Naive thymus-derived CD4-positive, alpha-beta T cell (primary cell): Measurements from ENCODE around the gene UBA7. TPM values are rescaled to one million over a fixed set of nuclear protein-coding genes. Genes with fewer than 3 reads are reported as not detected.
"Not testable (repeated sequence)": the region's sequence is repeated elsewhere in the genome, so short reads cannot be mapped to it uniquely, and the experiment has no call there.

ENCODE experiments used
- ATAC-seq: fragments of 150-1000 bp; cut with Tn5 transposase; 2 replicates; pipeline ENCODE4 v1.10.0; 2021; ENCODE audit warnings: mild to moderate bottlenecking, moderate library complexity
- CTCF ChIA-PET: fragments of 350-600 bp; sonication (Branson Sonifier 250); formaldehyde crosslinking; loops from one replicate; lab custom pipeline; 2021; ENCODE audit warnings: antibody characterized with exemption; lab: Charles Lee
- POLR2A ChIA-PET: fragments of 350-600 bp; sonication (Branson Sonifier 250); formaldehyde crosslinking; loops from one replicate; lab custom pipeline; 2021; ENCODE audit warnings: antibody characterized with exemption, inconsistent platforms; lab: Charles Lee
- DNase-seq, 9 donors: peaks; one replicate each; pipeline versions ENCODE4 v3.0.0 to v3.0.0-alpha.2; 2020 to 2022; ENCODE audit warnings: mixed read lengths in 1 of 9
- H3K27ac ChIP-seq: one replicate; pipeline ENCODE4 v1.7.0; 2013; ENCODE audit warnings: mild to moderate bottlenecking, low read depth, low read length, moderate library complexity
- H3K27me3 ChIP-seq, 2 donors: one replicate each; pipeline ENCODE4 v1.7.0; 2013; ENCODE audit warnings: low read length in 2 of 2, mild to moderate bottlenecking in 2 of 2, moderate library complexity in 2 of 2; ENCODE audit not compliant: control insufficient read depth in 2 of 2, insufficient read depth in 2 of 2
- H3K36me3 ChIP-seq, 3 experiments: 1 replicate in 2 of 3; 2 replicates in 1 of 3; pipeline ENCODE4 v1.7.0; 2013; ENCODE audit warnings: low read length in 3 of 3, mild to moderate bottlenecking in 3 of 3, moderate library complexity in 1 of 3; ENCODE audit not compliant: insufficient read depth in 3 of 3, control insufficient read depth in 2 of 3
- H3K4me1 ChIP-seq, 2 donors: one replicate each; pipeline ENCODE4 v1.7.0; 2013; ENCODE audit warnings: low read length in 2 of 2, mild to moderate bottlenecking in 2 of 2, moderate library complexity in 1 of 2; ENCODE audit not compliant: control insufficient read depth in 2 of 2, insufficient read depth in 2 of 2
- H3K4me3 ChIP-seq: 2 replicates; pipeline ENCODE4 v1.7.0; 2013; ENCODE audit warnings: mild to moderate bottlenecking, low read length
- H3K9me3 ChIP-seq, 3 experiments: 1 replicate in 2 of 3; 2 replicates in 1 of 3; pipeline ENCODE4 v1.7.0; 2013; ENCODE audit warnings: low read length in 3 of 3; ENCODE audit not compliant: control insufficient read depth in 2 of 3
- H3K27ac Mint-ChIP-seq, 9 donors: one replicate each; pipeline ENCODE4 v1.8.0; 2020 to 2022; ENCODE audit warnings: mixed read lengths in 9 of 9, mild to moderate bottlenecking in 8 of 9, moderate library complexity in 5 of 9, inconsistent platforms in 2 of 9
- H3K27me3 Mint-ChIP-seq, 5 donors: one replicate each; pipeline ENCODE4 v1.8.0; 2021 to 2022; ENCODE audit warnings: mixed read lengths in 5 of 5, mild to moderate bottlenecking in 1 of 5
- H3K36me3 Mint-ChIP-seq, 5 donors: one replicate each; pipeline ENCODE4 v1.8.0; 2020 to 2022; ENCODE audit warnings: mixed read lengths in 5 of 5, mild to moderate bottlenecking in 3 of 5, inconsistent platforms in 1 of 5
- H3K4me1 Mint-ChIP-seq, 7 donors: one replicate each; pipeline ENCODE4 v1.8.0; 2020 to 2022; ENCODE audit warnings: mixed read lengths in 7 of 7, mild to moderate bottlenecking in 3 of 7, inconsistent platforms in 1 of 7
- H3K4me3 Mint-ChIP-seq, 10 donors: one replicate each; pipeline ENCODE4 v1.8.0; 2020 to 2022; ENCODE audit warnings: mild to moderate bottlenecking in 10 of 10, mixed read lengths in 10 of 10, moderate library complexity in 6 of 10, inconsistent platforms in 2 of 10
- H3K9me3 Mint-ChIP-seq, 11 donors: one replicate each; pipeline ENCODE4 v1.8.0; 2020 to 2022; ENCODE audit warnings: mixed read lengths in 11 of 11, mild to moderate bottlenecking in 4 of 11, inconsistent platforms in 1 of 11, moderate library complexity in 1 of 11
- intact Hi-C, 2 donors: fragments of 100-400 bp; cut with micrococcal nuclease; formaldehyde crosslinking; loops; one replicate each; pipeline ENCODE4 v1.15.1; 2023
- polyA plus RNA-seq, 2 donors: library from polyadenylated mRNA; unstranded; fragments of 300-500 nt; fragmentation: Illumina TruSeq; gene quantifications; one replicate each; pipeline ENCODE4 v1.2.3, GENCODE V29; 2021
- total RNA-seq, 6 experiments: library from RNA in 5 of 6; stranded (reverse) in 5 of 6; gene quantifications; 1 replicate in 5 of 6; 2 replicates in 1 of 6; pipeline ENCODE4 v1.2.3 and lab custom pipeline; 2021 to 2026

UBA7 gene
- total and polyA plus RNA-seq, 7 experiments from 2014 or later, result 31.6 to 318 (median 277) TPM

GRCh38 chr3:49839193-49839809, 25.5 kb upstream of the UBA7 start:
- Mint-ChIP-seq H3K4me3 (no peak overlapping the region), H3K4me1 (peaks cover 0 to 9% (median 0%) of the 10 kb centered on the region in 7 donors), H3K36me3 (peaks cover 0 to 4% (median 4%) of the 10 kb centered on the region in 5 donors), H3K9me3 (no peaks in the 10 kb centered on the region), H3K27me3 (no peaks in the 10 kb centered on the region), H3K27ac (peak overlapping the region in 1 of 9 donors; percentile 3)
- Histone ChIP-seq H3K36me3 (no peaks in the 10 kb centered on the region), H3K27me3 (no peaks in the 10 kb centered on the region), H3K9me3 (no peaks in the 10 kb centered on the region), H3K27ac (no peak overlapping the region), H3K4me1 (no peaks in the 10 kb centered on the region), H3K4me3 (no peak overlapping the region)
- intact Hi-C loops, result loop anchor here (1.0 to 5.0 kb wide), 7 partner anchors 37 to 300 kb away; partner anchors contain the start of genes AMIGO3 (in 1 of the 2), APEH (in 1 of the 2) and IP6K1 (in 1 of the 2)
- ChIA-PET CTCF (interaction anchor here (0.6 to 8.7 kb wide), 27 partner anchors 11 to 1807 kb away, joined by 3 to 181 read pairs (median 4); partner anchors contain the start of genes CDHR4, INKA1 and UBA7), POLR2A (interaction anchor here (1.1 to 7.3 kb wide), 4 partner anchors 25 to 300 kb away, joined by 5 to 59 read pairs (median 8); partner anchors contain the start of genes CDHR4, INKA1 and UBA7)
- ATAC-seq (peak; percentile 97), DNase-seq (peak; percentile 64 to 84 (median 75))

GRCh38 chr3:49831341-49831740, 17.6 kb upstream of the UBA7 start:
- POLR2A ChIA-PET, result no interaction called here
- Mint-ChIP-seq H3K9me3 (no peaks in the 10 kb centered on the region), H3K4me1 (no peaks in the 10 kb centered on the region), H3K36me3 (peaks cover 0 to 8% (median 3%) of the 10 kb centered on the region in 5 donors), H3K4me3 (no peak overlapping the region), H3K27me3 (no peaks in the 10 kb centered on the region), H3K27ac (no peak overlapping the region)
- Histone ChIP-seq H3K36me3 (no peaks in the 10 kb centered on the region), H3K9me3 (no peaks in the 10 kb centered on the region), H3K27me3 (no peaks in the 10 kb centered on the region), H3K4me3 (no peak overlapping the region), H3K27ac (no peak overlapping the region), H3K4me1 (no peaks in the 10 kb centered on the region)
- DNase-seq (no peak), ATAC-seq (no peak)
- CTCF ChIA-PET, result no interaction called here
- intact Hi-C loops, result no loop called here

- ATAC-seq, result no peak
These were observed 12.3 kb upstream of the UBA7 start for GRCh38 chr3:49826016-49826415.

GRCh38 chr3:49823131-49823530, 9.4 kb upstream of the UBA7 start:
- H3K27ac ChIP-seq, H3K27ac Mint-ChIP-seq, H3K9me3 ChIP-seq, DNase-seq, POLR2A ChIA-PET, H3K27me3 ChIP-seq, H3K4me1 Mint-ChIP-seq, H3K36me3 Mint-ChIP-seq, intact Hi-C loops, ATAC-seq, H3K4me1 ChIP-seq, H3K4me3 Mint-ChIP-seq, H3K36me3 ChIP-seq, H3K27me3 Mint-ChIP-seq, H3K4me3 ChIP-seq, H3K9me3 Mint-ChIP-seq: not testable (repeated sequence)
- CTCF ChIA-PET, result interaction anchor here (0.9 kb wide), 1 partner anchor 120 kb away, joined by 3 read pairs; no protein-coding TSS in a partner anchor

More at GRCh38 chr3:49826016-49826415, 12.3 kb upstream of the UBA7 start:
- Mint-ChIP-seq H3K4me3 (no peak overlapping the region), H3K27ac (no peak overlapping the region), H3K36me3 (no peaks in the 10 kb centered on the region), H3K9me3 (no peaks in the 10 kb centered on the region), H3K27me3 (no peaks in the 10 kb centered on the region), H3K4me1 (no peaks in the 10 kb centered on the region)
- Histone ChIP-seq H3K27ac (no peak overlapping the region), H3K9me3 (no peaks in the 10 kb centered on the region), H3K27me3 (no peaks in the 10 kb centered on the region), H3K36me3 (no peaks in the 10 kb centered on the region), H3K4me3 (no peak overlapping the region), H3K4me1 (no peaks in the 10 kb centered on the region)
- POLR2A ChIA-PET, result interaction anchor here (1.1 kb wide), 1 partner anchor 12 kb away, joined by 3 read pairs; no protein-coding TSS in a partner anchor
- intact Hi-C loops, result no loop called here
- CTCF ChIA-PET, result no interaction called here
- DNase-seq, result no peak

- POLR2A ChIA-PET, result interaction anchor here (0.9 to 6.6 kb wide), 4 partner anchors 8 to 44 kb away, joined by 3 to 87 read pairs (median 5); partner anchors contain the start of genes INKA1 and TRAIP
- Histone ChIP-seq H3K36me3 (peaks cover 0 to 46% (median 8%) of the 10 kb centered on the region in 3 experiments), H3K27me3 (no peaks in the 10 kb centered on the region), H3K4me1 (peaks cover 16 to 18% of the 10 kb centered on the region in 2 donors), H3K27ac (peak overlapping the region; percentile 86), H3K9me3 (no peaks in the 10 kb centered on the region), H3K4me3 (peak overlapping the region; percentile 90)
- H3K9me3 Mint-ChIP-seq, result peaks cover 0 to 1% (median 0%) of the 10 kb centered on the region in 11 donors
- peak overlapping the region; percentile 93 to 99 (median 97) for H3K4me3 Mint-ChIP-seq
- DNase-seq (no peak), ATAC-seq (no peak)
- CTCF ChIA-PET, result interaction anchor here (2.0 to 3.3 kb wide), 2 partner anchors 9 to 26 kb away, joined by 15 to 31 read pairs; partner anchors contain the start of gene INKA1
- H3K27me3 Mint-ChIP-seq, result no peaks in the 10 kb centered on the region
- H3K27ac Mint-ChIP-seq, result peak overlapping the region; percentile 95 to 100 (median 98)
- intact Hi-C loops, result loop anchor here (1.0 kb wide), 1 partner anchor 10 kb away; the partner anchor contains the start of gene INKA1 (in 2 of the 2)
- H3K36me3 Mint-ChIP-seq, result peaks cover 0 to 27% (median 5%) of the 10 kb centered on the region in 5 donors
- peaks cover 26 to 52% (median 49%) of the 10 kb centered on the region in 7 donors for H3K4me1 Mint-ChIP-seq
These were observed 747 bp downstream of the UBA7 start for GRCh38 chr3:49812916-49813496.

- Mint-ChIP-seq H3K27me3 (no peaks in the 10 kb centered on the region), H3K9me3 (peaks cover 0 to 3% (median 0%) of the 10 kb centered on the region in 11 donors), H3K36me3 (peaks cover 0 to 27% (median 5%) of the 10 kb centered on the region in 5 donors), H3K27ac (peak overlapping the region in 8 of 9 donors; percentile 72 to 91 (median 87)), H3K4me1 (peaks cover 40 to 75% (median 63%) of the 10 kb centered on the region in 7 donors), H3K4me3 (peak overlapping the region in 6 of 10 donors; percentile 16 to 82 (median 43))
- ChIA-PET CTCF (interaction anchor here (12.8 kb wide), 1 partner anchor 32 kb away, joined by 181 read pairs; no protein-coding TSS in a partner anchor), POLR2A (interaction anchor here (0.6 to 6.1 kb wide), 5 partner anchors 8 to 55 kb away, joined by 3 to 87 read pairs (median 10); partner anchors contain the start of genes IP6K1 and UBA7)
- Histone ChIP-seq H3K36me3 (peaks cover 0 to 50% (median 8%) of the 10 kb centered on the region in 3 experiments), H3K9me3 (no peaks in the 10 kb centered on the region), H3K27me3 (no peaks in the 10 kb centered on the region), H3K27ac (peak overlapping the region; percentile 55), H3K4me1 (peaks cover 16 to 50% of the 10 kb centered on the region in 2 donors), H3K4me3 (no peak overlapping the region)
- intact Hi-C loops, result loop anchor here in 1 of 2 donors (10.0 kb wide), 1 partner anchor 487 kb away; the partner anchor contains the start of genes HYAL3, IFRD2 and NAA80
- no peak for DNase-seq
- ATAC-seq, result no peak
These were observed 6.2 kb downstream of the UBA7 start for GRCh38 chr3:49807431-49808114.
